HG03097 (cell line): ENCODE measurements around the gene CDK13.
A peak's percentile ranks its signal among the peaks of the same experiment; 100 is the strongest.

Experiments used
- ATAC-seq: cut with Tn5 transposase; IDR thresholded peaks from one replicate; pipeline ENCODE4 v1.9.1; 2021; ENCODE audit not compliant: unreplicated experiment, low FRiP score

Gene CDK13

GRCh38 chr7:39948956-39949928 is 814 bp upstream of the CDK13 start:
- peak; percentile 74 for ATAC-seq

DNA sequence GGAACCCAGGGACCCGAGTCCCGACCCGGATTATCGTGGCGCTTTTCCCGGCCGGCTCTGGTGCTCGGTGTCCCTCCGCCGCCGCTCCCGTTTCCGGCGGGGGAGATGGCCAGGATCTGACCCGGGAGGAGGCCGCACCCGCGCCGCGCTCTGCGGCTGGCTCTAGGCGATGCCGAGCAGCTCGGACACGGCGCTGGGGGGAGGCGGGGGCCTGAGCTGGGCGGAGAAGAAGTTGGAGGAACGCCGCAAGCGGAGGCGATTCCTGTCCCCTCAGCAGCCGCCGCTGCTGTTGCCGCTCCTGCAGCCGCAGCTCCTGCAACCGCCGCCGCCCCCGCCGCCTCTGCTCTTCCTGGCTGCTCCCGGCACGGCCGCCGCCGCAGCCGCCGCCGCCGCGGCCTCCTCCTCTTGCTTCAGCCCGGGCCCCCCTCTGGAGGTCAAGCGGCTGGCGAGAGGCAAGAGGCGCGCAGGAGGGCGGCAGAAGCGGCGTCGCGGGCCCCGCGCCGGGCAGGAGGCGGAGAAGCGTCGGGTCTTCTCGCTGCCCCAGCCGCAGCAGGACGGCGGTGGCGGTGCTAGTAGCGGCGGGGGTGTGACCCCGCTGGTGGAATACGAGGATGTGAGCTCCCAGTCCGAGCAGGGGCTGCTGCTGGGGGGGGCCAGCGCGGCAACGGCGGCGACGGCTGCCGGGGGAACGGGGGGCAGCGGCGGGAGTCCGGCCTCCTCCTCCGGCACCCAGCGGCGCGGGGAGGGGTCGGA is 593 bp downstream of the CDK13 start:
- ATAC-seq = no peak

GRCh38 chr7:39951226-39952194 is 1.5 kb downstream of the CDK13 start:
- ATAC-seq = peak; percentile 23

GRCh38 chr7:39952374-39952773 is 2.3 kb downstream of the CDK13 start:
- no peak for ATAC-seq

DNA sequence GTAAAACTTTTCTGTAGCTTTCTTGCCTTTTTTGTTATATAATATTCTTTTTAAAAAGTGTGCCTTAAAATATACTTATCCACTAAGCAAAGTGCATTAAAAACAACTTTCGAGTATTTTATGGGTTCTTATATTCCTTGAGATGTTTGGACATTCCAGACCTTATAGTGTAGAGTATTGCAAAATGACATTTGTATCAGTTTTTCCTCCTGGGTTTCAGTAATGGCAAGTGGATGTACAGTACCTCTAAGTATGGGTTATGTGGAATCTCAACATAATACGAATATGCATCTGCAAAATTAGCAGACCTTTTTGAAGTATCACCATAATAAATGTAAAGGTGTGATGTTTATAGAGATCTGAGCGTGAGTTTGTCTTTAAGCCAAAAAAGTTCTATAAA is 2.7 kb downstream of the CDK13 start:
- no peak for ATAC-seq

DNA sequence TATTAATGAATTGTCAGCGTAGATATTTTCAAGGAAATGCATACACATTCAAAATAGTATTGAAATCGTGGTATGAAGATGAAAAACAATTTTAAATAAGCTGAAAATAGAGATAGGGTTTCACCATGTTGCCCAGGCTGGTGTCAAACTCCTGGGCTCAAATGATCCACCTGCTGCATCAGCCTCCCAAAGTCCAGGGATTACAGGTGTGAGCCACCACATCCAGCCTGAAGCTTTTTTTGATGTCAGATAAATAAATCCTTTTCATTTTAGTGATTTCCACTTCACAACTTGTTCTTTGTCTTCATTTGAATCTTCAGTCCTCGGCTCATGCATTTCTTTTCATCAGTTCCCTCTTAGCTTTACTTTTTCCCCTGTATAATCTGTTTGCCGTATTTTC is 4.6 kb downstream of the CDK13 start:
- no peak for ATAC-seq

DNA sequence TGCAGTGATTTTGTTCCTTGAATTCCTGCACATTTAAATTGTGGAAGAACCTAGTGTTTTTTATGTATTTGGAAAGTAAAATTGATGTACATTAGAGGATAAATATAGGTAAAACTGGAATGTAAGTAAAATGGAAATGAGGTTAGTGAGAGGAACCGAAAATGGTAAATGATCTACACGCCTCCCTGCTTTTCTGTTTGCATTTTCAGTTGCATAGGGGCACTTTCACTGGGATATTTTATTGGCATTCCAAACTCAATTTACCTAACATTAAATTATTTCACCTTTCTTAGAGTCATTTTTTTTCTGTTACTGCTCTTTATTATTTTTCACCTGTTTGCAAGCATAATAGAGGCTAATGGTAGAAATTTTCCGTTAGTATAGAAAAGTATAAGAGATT is 8.0 kb downstream of the CDK13 start:
- ATAC-seq = no peak

DNA sequence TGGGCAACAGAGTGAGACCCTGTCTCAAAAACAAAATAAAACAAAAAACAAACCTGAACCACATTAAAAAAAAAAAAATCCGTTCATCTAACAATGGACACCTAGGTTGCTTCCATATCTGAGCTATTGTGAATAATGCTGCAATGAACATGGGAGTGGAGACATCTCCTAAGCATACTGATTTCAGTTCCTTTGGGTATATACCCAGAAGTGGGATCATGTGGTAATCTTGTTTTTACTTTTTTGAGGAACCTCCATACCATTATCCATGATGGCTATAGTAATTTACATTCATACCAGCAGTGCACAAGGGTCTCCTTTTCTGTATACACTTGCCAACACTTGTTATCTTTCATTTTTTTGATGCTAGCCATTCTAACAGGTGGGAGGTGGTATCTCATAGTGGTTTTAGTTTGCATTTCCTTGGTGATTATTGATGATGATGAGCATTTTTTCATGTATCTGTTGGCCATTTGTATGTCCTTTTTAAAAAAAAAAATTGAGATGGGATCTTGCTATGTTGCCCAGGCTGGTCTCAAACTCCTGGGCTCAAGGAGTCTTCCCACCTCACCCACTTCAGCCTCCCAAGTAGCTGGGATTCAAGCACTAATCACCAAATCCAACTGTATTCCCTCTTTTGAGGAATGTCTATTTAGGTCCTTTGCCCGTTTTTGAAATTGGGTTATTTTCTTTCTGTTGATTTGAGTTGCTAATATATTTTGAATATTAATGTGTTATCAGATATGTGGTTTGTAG is 17.5 kb downstream of the CDK13 start:
- ATAC-seq = no peak

GRCh38 chr7:39969431-39969830 is 19.4 kb downstream of the CDK13 start:
- ATAC-seq = no peak

- ATAC-seq = no peak
These were observed 21.9 kb downstream of the CDK13 start for GRCh38 chr7:39971924-39972323.

DNA sequence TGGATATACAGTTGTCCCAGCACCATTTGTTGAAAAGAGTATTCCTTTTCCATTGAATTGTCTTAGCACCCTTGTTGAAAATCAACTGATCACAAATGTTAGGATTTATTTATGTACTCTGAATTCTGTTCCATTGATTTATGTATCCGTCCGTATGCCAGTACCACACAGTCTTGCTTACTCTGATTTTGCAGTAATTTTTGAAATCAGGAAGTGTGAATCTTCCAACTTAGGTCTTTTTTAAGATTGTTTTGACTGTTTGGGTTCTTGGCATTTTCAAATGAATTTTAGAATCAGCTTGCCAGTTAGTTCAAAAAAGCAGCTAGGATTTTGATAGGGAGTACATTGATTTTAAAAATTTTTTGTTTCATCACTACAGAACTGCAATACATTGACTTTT is 23.7 kb downstream of the CDK13 start:
- ATAC-seq = no peak

DNA sequence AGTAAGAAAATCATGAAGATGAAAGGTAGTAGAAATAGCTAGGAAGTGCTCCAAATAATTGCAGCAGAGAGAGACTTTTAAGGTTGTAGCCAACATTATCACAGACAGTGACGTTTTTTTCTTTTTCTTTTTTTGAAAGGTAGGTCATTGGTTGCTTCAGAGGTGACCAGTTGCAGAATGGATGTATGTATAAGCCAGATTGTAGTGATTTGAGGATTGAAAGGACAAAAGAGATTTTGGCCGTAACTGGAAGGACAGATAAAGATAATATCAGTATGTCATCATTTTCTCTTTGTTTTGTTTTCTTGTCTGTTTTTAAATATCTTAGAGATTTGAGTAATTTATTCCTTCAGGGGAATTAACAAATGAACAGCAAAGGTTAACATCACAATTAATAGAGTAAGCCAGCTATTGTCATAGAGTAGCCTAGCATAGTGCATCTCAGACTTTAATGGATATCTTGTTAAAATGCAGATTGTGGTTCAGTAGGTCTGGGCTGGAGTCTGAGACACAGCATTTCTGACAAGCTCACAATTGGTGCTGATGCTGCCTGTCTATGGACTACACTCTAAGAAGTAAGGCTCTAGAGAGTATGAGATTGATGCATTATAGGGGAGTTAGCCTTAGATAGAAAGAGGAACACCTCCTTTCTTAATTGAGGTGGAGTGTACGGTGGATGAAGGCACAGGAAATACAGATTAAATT is 28.3 kb downstream of the CDK13 start:
- no peak for ATAC-seq

DNA sequence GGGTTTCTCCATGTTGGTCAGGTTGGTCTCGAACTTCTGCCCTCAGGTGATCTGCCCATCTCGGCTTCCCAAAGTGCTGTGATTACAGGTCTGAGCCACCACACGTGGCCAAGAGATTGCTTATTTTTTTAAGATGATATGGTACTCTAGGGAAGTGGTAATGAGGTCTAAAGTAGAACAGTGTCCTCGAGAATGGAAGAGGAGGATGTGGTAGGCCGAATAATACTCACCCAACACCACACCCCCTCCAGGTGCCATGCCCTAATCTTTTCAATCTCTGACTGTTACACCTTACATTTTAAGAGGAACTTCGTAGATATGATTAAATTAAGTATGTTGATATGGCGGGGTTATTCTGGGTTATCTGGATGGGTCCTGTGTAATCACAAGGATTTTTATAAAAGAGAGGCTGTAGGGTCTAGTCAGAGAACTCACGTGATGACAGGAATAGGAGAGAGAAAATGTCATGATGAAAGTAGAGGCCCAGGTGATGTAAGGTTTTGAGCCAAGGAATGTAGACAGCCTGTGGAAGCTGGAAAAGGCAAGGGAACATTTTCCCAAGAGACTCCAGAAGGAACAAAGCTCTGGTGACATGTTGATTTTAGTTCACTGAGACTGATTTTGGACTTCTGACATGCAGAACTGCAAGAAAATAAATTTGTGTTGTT is 29.5 kb downstream of the CDK13 start:
- ATAC-seq = no peak

- ATAC-seq = no peak
These were observed 35.4 kb downstream of the CDK13 start for GRCh38 chr7:39985398-39985918.

- no peak for ATAC-seq
These were observed 37.7 kb downstream of the CDK13 start for GRCh38 chr7:39987641-39988347.

GRCh38 chr7:40000734-40001315 is 50.8 kb downstream of the CDK13 start:
- no peak for ATAC-seq

GRCh38 chr7:40001649-40002048 is 51.6 kb downstream of the CDK13 start:
- no peak for ATAC-seq
